M059J (cell line): ENCODE results near the gene GPR157. TPM values are rescaled to one million over a fixed set of nuclear protein-coding genes. Genes with fewer than 3 reads are reported as not detected.
"Not testable (repeated sequence)": the region's sequence is repeated elsewhere in the genome, so short reads cannot be mapped to it uniquely, and the experiment has no call there.

ENCODE experiments used
- DNase-seq: peaks from one replicate; pipeline ENCODE4 v3.0.0-alpha.2; 2012; ENCODE audit warnings: low read depth
- total RNA-seq: library from RNA; depleted of rRNA; stranded (reverse); fragments of >200 nt; shearing (Covaris generic); gene quantifications from 2 replicates; pipeline ENCODE4 v1.2.3, GENCODE V29; 2014; rRNA removed

Gene GPR157, protein sequence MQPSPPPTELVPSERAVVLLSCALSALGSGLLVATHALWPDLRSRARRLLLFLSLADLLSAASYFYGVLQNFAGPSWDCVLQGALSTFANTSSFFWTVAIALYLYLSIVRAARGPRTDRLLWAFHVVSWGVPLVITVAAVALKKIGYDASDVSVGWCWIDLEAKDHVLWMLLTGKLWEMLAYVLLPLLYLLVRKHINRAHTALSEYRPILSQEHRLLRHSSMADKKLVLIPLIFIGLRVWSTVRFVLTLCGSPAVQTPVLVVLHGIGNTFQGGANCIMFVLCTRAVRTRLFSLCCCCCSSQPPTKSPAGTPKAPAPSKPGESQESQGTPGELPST
- 2.1 and 2.9 TPM in 2 replicates for total RNA-seq

DNA sequence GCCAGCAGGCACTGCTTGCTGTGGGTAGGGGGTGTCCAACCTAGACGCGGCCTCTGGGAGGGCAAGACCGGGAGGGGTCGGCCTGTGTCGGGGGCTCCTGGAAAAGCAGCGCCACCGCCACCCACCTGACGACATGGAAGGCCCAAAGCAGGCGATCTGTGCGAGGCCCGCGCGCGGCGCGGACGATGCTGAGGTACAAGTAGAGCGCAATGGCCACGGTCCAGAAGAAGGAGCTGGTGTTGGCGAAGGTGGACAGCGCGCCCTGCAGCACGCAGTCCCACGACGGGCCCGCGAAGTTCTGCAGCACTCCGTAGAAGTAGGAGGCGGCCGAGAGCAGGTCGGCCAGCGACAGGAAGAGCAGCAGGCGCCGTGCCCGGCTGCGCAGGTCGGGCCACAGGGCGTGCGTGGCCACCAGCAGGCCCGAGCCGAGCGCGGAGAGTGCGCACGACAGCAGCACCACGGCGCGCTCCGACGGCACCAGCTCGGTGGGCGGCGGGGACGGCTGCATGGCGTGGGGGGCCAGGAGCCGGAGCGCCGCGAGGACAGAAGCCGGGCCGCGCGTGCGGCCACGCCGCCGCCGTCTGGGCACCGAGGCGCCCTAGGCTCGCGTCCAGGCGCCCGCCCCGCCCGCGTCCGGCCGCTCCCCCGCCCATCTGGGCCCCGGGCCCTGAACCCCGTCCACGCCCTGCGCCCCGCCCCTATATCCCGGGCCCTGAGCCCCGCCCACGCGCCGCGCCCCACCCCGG, at the start of gene GPR157:
Gene GPR157, minus strand, starts transcription at position 583 of the 746 bp plus-strand sequence. Its CDS starts 75 bp downstream, at position 508.
- DNase-seq: peak; percentile 67

DNA sequence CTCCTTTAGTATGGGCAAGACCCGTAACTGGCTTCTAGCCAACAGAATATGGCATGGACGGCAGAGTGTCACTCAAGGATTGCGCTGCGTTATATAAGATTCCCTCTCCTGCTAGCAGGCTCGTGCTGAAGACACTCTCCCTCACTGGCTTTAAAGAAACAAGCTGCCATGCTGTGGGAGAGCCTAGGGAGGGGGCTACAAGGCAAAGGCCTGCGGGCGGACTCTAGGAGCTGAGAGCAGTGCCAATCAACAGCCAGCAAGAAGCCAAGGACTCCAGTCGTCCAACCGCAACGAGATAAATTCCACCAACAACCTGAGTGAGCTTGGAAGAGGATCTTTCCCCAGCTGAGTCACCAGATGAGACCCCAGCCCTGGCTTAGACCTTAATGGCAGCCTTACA, 45.9 kb upstream of the GPR157 start:
- DNase-seq: no peak

DNA sequence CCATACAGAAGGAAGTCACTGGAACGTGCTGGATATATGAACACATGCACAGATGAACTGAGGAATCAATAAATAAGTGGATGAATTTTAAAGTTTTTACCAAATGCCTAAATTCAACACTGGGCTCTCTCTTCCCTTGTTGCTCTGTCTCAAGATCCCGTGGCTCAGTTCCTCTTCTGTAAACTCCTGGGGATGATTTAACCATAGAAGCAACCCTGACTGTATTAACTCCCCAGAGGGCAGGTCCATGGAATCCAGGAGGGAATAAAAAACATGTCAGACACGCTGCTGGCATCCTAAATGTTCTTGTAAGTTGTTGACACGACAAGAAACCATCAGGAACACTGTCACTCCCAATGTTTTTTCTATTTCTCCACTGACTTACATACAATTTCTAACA, 45.3 kb upstream of the GPR157 start:
- no peak for DNase-seq

DNA sequence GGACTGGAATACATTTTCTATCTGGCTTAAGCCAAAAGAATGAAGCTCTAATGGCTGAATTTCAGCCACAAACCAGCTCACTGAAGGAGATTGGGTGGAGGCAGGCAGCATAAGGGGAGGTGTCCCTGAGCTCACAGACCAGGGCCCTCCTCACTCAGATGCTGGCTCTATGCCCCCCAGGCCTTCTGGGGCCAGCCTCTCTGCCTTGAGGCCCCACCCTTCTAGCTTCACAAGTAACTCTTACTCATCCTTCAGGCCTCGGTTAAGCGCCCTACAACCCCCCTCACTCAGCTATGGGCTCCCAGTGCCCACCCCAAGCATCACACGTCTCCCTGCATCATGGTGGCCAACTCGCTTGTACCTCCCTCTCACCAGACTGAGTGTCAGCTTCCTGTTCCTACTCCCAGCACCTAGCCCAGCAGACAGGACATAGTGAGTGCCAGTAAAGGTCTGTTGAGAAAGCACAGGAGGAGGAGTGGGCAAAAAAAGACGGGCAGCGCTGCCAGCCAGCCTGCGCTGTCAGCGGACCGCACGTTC, 40.8 kb upstream of the GPR157 start:
- DNase-seq: no peak

DNA sequence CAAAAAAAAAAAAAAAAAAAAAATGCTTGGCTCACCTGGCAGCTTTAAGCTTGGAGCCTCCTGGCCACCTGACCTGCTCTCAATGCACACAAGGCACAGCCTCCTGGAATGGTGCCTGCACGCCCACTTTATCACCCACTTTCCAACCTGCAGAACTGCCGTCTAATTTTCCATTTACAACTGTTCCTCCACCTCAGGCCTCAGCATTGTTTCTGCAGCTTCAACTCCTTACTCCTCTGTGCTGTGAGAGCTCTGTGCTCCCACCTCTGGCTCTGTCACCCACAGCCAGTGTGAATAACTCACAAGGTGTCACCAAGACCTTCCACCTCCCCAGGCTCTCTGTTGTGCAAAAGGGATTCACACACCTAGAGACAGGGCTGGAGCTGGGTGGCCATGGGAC, 38.7 kb upstream of the GPR157 start:
- DNase-seq: no peak

DNA sequence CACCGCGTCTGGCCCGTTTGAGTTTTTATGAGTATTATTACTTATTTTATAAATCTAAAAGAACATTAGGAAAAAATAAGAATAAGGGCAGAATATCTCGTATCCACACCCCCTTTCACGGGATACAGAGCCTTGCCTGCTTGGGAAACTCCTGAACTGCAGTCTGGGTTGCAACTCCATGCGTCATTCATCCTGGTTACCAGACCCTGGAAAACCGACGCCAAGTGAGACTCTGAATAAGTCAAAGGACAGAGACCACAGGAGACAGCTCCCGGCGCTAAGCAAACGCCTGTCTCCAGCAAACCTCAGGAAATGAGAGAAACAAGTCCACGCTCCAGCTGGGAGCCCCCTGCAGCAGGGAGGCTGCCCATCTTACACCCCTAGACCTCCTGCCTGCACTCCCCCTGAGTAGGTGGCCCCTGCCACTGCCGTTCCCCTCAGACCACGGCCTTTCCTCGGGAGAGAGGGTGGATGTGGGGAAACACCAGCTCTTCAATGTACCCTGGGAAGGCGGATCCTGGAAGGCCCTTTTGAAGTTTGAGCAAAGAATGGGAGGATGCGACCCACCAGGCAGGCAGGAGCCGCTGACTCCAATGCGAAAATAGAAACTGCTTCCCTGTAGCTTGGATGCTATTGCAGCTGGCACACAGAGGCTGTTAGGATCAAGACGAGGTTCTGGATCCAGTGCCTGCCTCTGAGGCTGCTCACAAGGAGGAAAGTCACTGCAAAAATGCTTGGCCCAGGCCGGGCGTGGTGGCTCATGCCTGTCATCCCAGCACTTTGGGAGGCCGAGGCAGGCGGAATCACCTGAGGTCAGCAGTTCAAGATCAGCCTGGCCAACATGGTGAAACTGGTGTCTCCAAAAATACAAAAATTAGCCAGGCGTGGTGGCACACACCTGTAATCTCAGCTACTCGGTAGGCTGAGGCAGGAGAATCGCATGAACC, 37.7 kb upstream of the GPR157 start:
- peak; percentile 20 for DNase-seq

DNA sequence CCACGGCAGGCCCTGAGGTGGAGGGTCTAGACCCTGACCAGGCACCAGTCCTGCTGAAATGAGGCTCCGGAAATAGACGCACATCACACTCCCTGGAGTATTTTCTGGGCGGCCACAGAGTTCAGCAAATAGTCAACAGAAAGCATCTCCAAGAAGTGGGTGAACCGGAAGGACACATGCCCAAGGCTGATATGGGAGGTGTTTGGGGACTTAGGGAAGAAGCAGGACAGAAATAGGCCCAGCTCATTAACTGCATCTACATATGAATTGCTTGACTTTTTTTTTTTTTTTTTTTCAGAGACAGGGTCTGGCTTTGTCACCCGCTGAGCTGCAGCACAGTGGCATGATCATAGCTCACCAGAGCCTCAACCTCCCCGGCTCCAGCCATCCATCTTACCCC, 36.5 kb upstream of the GPR157 start:
- DNase-seq: no peak

DNA sequence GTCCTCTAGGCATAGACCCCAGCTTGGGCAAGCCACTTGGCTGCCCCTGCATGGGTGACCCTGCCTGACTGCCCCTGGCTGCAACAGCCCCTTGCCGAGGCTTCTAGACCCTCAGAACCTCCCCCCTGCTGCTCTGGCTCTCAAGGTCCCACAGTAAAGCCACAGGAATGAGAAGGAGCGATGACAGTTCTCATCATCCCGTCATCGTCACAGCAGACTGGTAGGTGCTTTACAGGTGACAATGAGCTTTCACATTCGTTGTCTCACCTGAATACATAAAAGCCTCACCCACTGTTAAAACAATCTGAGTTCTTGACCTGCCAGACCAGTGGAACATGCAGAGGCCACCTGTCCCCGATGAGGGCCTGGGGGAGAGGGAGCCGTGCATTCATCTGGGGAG, 36.0 kb upstream of the GPR157 start:
- no peak for DNase-seq

DNA sequence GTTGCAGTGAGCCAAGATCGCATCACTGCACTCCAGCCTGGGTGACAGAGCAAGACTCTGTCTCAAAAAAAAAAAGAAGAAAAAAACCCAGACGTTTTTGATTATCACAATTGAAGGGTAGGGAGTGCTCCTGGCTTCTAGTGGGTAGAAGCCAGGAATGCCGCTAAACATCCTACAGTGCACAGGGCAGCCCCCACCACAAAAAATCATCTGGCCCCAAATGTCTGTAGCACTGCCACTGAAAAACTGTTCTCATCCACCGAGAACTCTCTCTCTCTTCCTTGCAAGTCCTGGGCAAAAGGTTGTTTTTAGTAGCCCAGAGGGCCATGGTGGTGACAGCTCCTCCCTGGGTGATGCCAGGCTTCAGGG, 35.6 kb upstream of the GPR157 start:
- no peak for DNase-seq

DNA sequence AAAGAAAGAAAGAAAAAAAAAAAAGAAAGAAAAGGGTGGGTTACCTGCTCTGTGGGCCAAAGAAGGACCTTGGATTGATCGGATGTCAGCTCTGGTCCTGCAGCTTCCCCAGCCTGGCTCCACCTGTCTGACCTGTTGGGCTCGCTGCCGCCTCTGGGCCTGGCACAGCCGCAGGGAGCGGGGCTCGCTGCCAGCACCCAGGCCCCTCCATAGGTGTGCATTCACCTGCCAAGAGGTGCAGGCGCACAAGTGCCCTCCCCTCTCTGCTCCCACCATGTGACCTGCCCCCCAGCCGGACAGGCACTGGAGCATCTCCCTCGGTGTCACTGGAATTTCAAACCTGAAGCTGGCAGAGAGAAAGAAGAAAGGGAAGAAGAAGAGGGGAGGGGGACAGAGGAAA, 33.1 kb upstream of the GPR157 start:
- DNase-seq: no peak

DNA sequence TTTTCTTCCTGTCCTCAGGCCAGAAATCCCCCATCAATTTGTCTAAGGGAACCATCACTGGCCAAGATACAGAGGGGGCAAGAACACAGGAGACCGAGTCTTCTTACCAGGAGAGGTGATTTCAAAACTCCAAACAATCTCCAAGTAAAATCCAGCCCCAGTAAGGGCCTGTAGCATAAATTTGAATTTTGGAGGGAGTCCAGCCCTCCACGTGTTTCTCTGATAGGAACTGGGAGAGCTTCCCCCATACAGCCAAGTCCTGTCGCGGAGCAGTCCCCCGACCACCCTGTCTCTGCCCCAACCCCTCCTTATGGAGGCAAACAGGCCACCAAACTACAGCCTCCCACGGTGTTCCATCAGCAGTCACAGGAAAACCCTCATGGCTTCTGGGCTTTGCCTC, 32.4 kb upstream of the GPR157 start:
- no peak for DNase-seq

DNA sequence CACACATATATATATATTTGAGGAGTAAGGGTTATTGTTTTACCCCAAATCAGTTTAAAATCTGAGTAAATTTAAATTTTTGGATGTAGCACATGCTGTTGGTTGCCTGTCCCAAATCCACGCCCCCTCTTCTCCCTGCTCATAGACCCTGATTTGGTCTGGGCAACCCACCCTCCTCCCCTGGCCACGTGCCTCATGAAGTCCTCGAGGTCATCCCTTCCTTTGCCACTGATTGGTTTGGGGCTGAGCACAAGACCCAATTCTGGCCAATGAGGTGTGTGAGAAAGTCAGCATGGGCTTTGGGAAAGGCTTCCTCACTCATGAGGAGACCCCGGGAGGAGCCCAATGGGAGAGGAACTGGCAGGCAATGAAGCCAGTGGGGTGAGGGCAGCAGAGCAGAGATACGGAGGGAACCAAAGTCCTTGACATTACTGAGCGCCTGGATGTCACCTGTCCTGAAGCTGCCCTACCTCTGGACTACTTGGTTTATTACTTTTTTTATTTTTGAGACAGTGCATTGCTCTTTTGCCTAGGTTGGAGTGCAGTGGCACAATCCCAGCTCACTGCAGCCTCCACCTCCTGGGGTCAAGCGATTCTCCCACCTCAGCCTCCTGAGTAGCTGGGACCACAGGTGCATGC, 31.3 kb upstream of the GPR157 start:
- DNase-seq: no peak

DNA sequence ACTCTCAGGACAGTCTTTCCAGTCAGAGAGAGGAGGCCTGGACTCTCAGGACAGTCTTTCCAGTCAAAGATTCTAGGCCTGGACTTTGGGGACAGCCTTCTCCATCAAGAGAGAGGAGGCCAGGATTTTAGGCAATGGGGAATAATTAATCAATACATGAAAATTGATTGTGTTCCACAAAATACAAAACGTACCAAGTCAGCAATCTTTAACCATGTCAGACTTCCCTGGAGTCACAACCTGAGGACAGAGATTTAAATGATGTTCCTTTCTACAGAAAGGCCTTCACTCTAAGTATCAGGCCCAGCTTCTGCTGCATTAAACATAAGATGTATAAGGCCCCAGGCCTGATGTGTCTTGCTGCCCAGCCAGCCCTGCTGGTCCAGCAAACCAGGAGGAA, 27.0 kb upstream of the GPR157 start:
- no peak for DNase-seq

DNA sequence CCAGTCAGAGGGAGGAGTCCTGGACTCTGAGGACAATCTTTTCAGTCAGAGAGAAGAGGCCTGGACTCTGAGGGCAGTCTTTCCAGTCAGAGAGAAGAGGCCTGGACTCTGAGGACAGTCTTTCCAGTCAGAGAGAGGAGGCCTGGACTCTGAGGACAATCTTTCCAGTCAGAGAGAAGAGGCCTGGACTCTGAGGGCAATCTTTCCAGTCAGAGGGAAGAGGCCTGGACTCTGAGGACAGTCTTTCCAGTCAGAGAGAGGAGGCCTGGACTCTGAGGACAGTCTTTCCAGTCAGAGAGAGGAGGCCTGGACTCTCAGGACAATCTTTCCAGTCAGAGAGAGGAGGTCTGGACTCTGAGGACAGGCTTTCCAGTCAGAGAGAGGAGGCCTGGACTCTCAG, 26.5 kb upstream of the GPR157 start:
- not testable (repeated sequence) for DNase-seq

DNA sequence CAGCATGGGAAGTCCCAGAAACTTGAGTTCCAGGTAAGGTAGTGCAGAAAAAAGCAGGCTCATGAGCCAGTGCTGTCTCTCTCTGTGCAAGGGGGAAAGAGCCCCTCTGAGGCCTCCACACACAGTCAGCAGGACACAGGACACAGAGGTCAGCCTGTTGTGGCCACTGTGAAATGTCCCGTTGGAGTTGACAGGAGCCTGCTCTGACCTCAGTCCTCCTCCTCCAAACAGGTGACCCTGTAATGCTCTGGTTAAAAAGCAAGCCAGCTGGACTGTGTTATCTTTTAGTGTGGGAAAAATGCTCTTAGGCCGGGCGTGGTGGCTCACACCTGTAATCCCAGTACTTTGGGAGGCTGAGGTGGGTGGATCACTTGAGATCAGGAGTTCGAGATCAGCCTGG, 24.2 kb upstream of the GPR157 start:
- no peak for DNase-seq

DNA sequence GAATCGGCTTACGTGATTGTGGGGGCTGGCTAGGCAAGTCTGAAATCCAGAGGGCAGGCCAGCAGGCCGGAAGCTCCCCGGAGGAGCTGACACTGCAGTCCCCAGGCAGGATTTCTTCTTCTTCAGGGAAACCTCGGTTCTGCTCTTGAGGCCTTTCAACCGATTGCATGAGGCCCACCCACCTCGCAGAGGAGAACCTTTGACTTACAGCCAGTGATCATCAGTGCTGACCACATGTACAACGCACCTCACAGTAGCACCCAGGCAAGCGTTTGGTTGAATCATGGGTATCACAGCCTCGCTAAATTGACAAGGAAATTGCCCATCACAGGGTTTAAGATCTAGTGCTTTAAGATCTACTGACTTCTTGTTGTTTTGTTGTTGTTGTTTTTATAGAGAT, 23.6 kb upstream of the GPR157 start:
- no peak for DNase-seq

DNA sequence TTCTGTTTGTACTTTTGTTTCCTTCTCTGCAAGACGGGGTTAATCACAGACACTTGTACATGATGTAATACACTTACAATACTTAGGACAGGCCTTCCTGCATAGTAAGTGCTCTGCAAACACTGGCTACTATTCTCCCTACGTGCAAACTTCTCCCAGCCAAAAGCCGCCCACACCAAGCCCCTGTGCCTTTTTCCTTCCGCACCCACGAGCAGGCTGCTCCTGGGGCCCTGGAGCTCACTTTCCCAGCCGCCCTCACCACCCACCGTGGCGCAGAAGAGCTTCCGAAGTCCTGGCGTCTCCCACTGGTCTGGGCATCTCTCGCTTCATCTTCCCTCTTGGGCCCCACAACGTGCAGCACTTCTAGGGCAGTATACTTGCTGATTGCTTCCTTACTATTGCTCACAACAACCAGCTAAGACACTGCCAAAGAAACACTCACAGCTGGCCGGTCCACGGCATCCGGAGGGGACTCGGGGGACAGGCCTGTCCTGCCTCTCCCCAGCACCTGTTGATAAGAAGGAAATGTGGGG, 22.5 kb upstream of the GPR157 start:
- no peak for DNase-seq

DNA sequence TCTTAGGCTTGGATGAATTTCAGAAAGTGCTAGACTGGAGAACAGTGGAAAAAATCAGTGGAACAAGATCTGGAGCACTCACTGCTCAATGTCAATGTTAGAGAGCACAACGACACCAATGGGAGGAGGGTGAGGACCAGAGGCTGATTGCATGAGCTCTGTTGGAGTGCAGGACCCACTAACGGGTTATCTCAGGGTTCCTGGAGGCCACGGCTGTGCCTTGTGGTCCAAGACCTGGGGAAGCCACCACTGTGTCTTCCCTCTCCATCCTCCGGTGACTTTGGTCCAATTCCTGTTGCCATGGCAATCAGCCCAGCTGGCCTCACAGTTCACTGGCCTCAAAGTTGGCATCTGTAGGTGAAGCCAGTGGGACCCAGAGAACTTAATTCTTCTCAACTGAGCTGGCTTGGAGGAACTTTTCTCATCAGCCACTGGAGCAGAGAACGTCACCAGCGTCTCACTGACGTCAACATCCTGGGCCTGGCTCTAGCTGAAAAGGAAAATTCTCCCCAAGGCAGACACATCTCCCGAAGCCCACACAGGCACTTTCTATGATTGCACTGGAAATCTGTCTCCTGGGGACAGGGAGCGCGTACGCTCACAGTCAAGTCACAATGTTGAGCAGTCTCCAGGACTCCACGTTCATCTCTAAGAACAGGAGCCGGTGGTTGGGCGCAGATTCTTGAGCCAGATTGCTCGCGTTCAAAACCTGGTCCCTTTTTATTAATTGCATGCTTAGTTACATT, 21.9 kb upstream of the GPR157 start:
- DNase-seq: no peak

DNA sequence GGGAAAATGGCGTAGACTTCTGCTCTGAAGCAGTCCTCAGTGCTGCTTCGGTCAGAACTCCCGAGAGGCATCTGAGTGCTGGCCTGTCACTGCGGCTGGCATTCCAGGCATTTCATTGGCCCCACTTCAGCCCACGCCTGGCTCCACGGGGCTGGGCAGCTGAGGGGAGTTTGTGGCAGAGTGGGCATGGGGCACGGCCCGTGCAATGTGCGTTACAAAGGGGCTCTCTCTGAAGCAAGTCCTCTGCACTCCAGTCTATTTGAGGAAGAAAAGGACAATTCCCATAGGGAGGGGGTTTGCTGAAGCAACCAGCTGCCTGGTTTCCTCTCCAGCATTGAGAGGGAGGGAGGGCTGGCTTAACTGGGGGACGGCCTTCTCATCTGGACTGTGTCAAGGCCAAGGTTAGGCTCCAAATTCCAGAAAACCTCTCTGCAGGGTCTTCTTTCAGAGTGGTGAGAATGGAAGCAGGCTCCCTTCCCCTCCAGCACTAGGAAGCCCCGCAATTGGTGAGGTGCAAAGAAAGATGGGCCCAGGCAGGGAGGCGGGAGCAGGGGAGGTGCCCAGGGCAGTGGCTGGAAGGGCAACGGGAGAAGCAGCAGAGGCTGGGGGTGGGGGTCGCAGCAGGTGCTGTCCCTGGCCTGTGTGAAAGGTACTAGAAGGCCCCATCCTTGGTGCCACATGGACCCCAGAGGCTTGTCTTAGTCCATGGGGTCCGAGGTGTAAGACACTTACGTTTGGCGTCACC, 21.1 kb upstream of the GPR157 start:
- DNase-seq: no peak

DNA sequence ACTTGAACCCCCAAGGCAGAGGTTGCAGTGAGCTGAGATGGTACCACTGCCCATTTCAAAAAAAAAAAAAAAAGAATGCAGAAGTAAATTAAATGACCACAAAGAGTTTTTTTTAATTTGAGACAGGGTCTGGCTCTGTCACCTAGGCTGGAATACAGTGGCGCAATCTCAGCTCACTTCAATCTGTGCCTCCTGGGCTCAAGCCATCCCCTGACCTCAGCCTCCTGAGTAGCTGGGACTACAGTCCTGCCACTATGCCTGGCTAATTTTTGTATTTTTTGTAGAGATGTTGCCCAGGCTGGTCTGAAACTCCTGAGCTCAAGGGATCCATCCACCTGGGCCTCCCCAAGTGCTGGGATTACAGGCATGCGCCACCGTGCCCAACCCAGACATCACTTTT, 20.2 kb upstream of the GPR157 start:
- no peak for DNase-seq
